ENCODE results near the gene TOMM20. TPM values are rescaled to one million over a fixed set of nuclear protein-coding genes. Genes with fewer than 3 reads are reported as not detected.

TOMM20 gene
- total and polyA plus RNA-seq, 9 of the 15 experiments (the other 6 are each of a cell fraction or from before 2014, with no cell fraction given) = 70.6 to 334 (median 159) TPM

GRCh38 chr1:235107368-235108184 lies 21.1 kb downstream of the TOMM20 start (continued):
- TF ChIP-seq THAP12 (CRISPR knock-in tag; IDR thresholded peaks at IDR 0.05) (no peak), CHD1 (IDR thresholded peaks at IDR 0.05; ENCODE audit: low read length) (no peak), ZBTB12 (CRISPR knock-in tag; IDR thresholded peaks at IDR 0.05) (no peak), RBM22 (IDR thresholded peaks at IDR 0.05; ENCODE audit: low read depth, low read length, poor library complexity, severe bottlenecking) (peak; percentile 79), SIN3A (IDR thresholded peaks at IDR 0.05; ENCODE audit: borderline replicate concordance in 2 of 2, control insufficient read depth in 1 of 2, low read depth in 2 of 2, low read length in 2 of 2) (peak in 1 of 2 experiments; percentile 6; a peak in 1 of 4 replicates), PURB (CRISPR knock-in tag; IDR thresholded peaks at IDR 0.05; ENCODE audit: low read depth) (no peak), ZNF785 (CRISPR knock-in tag; IDR thresholded peaks at IDR 0.05) (no peak), SP1 (CRISPR knock-in tag; IDR thresholded peaks at IDR 0.05) (0 out of 2 replicates have a peak, but pooled peaks have one; percentile 17), ZKSCAN1 (IDR thresholded peaks at IDR 0.05; ENCODE audit: low read depth, low read length) (0 out of 2 replicates have a peak, but pooled peaks have one; percentile 13)
